OCI-LY3 (cell line): ENCODE data around the gene BBC3.

Experiments used
- CTCF ChIP-seq: fragments of 200-600, 300-600 bp; sonication (generic); IDR thresholded peaks from 2 replicates; pipeline ENCODE4 v1.5.1; 2014; ENCODE audit warnings: antibody characterized with exemption, low read length, low read depth
- EZH2phosphoT487 ChIP-seq: fragments of 200-600 bp; shearing (Covaris generic); IDR thresholded peaks from 2 replicates; pipeline ENCODE4 v1.6.1; 2018; ENCODE audit warnings: antibody characterized with exemption, mixed run types, low read depth

DNA sequence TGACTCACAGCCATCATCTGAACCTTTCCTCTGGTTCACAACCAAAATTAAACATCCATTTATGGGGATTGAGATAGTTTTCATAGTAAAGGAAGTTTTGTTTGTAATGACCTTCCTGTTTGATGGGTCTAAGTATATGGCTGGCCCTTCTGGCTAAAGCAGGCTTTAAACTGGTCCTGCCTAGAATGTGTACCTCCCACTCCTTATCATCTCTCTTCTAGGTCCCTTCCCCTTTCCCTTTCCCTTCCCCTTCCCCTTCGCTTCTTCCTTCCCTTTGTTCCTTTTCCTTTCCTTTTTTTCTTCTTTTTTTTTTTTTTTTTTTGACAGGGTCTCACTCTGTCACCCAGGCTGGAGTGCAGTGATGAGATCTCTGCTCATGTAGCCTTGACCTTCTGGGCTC lies 35.6 kb downstream of the BBC3 start:
- no peak for TF ChIP-seq CTCF
- TF ChIP-seq EZH2phosphoT487 = no peak
